ENCODE results near the gene KLHL24. TPM values are rescaled to one million over a fixed set of nuclear protein-coding genes. Genes with fewer than 3 reads are reported as not detected.

The KLHL24 gene
- total RNA-seq, 1 experiment from 2014 or later = 17.7 TPM

GRCh38 chr3:183626877-183627594, 8.4 kb upstream of the KLHL24 start:
- Histone ChIP-seq H3K9ac (ENCODE audit: extremely low read depth, insufficient read length, low read length) (no peak overlapping the region), H2BK12ac (ENCODE audit: insufficient read length, low read depth, low read length) (no peak overlapping the region), H3K9me3 (ENCODE audit: control insufficient read depth, low read depth, low read length) (no peaks in the 10 kb centered on the region), H3K27ac (ENCODE audit: insufficient read length, low read depth, low read length) (no peak overlapping the region), H3K27me3 (ENCODE audit: insufficient read depth, low read length) (no peaks in the 10 kb centered on the region), H3K4me1 (ENCODE audit: insufficient read depth, low read length) (no peaks in the 10 kb centered on the region), H3K23me2 (ENCODE audit: insufficient read length, low read depth, low read length, poor library complexity, severe bottlenecking) (no peaks in the 10 kb centered on the region), H2AK5ac (ENCODE audit: insufficient read length, low read length) (no peak overlapping the region), H2BK20ac (ENCODE audit: low read depth, low read length, poor library complexity, severe bottlenecking) (no peak overlapping the region), H2BK15ac (ENCODE audit: low read depth, low read length) (no peak overlapping the region), H4K91ac (ENCODE audit: insufficient read length, low read depth, low read length) (no peak overlapping the region), H3K14ac (ENCODE audit: insufficient read depth, low read length) (no peak overlapping the region), H4K20me1 (ENCODE audit: control insufficient read depth, insufficient read depth, insufficient read length) (no peaks in the 10 kb centered on the region), H4K5ac (ENCODE audit: insufficient read length, low read depth, low read length) (no peak overlapping the region), H2AFZ (ENCODE audit: low read length) (no peak overlapping the region), H3K79me1 (ENCODE audit: insufficient read depth, low read depth, low read length, poor library complexity, severe bottlenecking) (no peaks in the 10 kb centered on the region), H3K23ac (ENCODE audit: insufficient read length, low read depth, low read length) (no peak overlapping the region), H3T11ph (ENCODE audit: low read length) (no peak overlapping the region), H3K4me2 (ENCODE audit: insufficient read depth, insufficient read length, low read length) (no peak overlapping the region), H2BK120ac (ENCODE audit: low read depth, low read length, poor library complexity, severe bottlenecking) (no peak overlapping the region), H2BK5ac (ENCODE audit: insufficient read length, low read length) (no peak overlapping the region), H4K8ac (replicated peaks; ENCODE audit: insufficient read length, low read depth, low read length) (no peak overlapping the region), H3K56ac (ENCODE audit: insufficient read length, low read depth, low read length) (no peak overlapping the region), H3K4ac (ENCODE audit: low read depth, low read length) (no peak overlapping the region), H3K18ac (ENCODE audit: insufficient read length, low read depth, low read length) (no peak overlapping the region), H3K79me2 (ENCODE audit: insufficient read depth, low read length) (no peaks in the 10 kb centered on the region)
- DNase-seq = no peak
- H3K4me1 Mint-ChIP-seq = peaks cover 0 to 5% of the 10 kb centered on the region in 2 experiments; a peak in 2 of 4 replicates
- H3K27ac Mint-ChIP-seq = no peak overlapping the region
- H3K36me3 Mint-ChIP-seq (ENCODE audit: insufficient read depth in 1 of 3, low read depth in 3 of 3) = no peaks in the 10 kb centered on the region; a peak in 1 of 7 replicates
- H3K4me3 Mint-ChIP-seq = no peak overlapping the region
- H3K9me3 Mint-ChIP-seq = no peaks in the 10 kb centered on the region
- peaks cover 2% of the 10 kb centered on the region; the same call in 1 of the 2 replicates for H3K27me3 Mint-ChIP-seq (ENCODE audit: low read depth)
- no peak for TF ChIP-seq CTCF (conservative IDR thresholded peaks at IDR 0.05)
- WGBS (ENCODE audit: extremely low coverage, insufficient read length, low lambda C conversion rate) = no CpG with 5 or more reads among the region's 8 CpGs

All from H9 (cell line).